G401.6 (cell line): ENCODE results near the gene STUB1.

Experiments used
- FAIRE-seq: peaks from 2 replicates; lab custom pipeline; 2012; peaks lifted over from hg19 to GRCh38; lab: Jason Lieb, UNC

Gene STUB1

DNA sequence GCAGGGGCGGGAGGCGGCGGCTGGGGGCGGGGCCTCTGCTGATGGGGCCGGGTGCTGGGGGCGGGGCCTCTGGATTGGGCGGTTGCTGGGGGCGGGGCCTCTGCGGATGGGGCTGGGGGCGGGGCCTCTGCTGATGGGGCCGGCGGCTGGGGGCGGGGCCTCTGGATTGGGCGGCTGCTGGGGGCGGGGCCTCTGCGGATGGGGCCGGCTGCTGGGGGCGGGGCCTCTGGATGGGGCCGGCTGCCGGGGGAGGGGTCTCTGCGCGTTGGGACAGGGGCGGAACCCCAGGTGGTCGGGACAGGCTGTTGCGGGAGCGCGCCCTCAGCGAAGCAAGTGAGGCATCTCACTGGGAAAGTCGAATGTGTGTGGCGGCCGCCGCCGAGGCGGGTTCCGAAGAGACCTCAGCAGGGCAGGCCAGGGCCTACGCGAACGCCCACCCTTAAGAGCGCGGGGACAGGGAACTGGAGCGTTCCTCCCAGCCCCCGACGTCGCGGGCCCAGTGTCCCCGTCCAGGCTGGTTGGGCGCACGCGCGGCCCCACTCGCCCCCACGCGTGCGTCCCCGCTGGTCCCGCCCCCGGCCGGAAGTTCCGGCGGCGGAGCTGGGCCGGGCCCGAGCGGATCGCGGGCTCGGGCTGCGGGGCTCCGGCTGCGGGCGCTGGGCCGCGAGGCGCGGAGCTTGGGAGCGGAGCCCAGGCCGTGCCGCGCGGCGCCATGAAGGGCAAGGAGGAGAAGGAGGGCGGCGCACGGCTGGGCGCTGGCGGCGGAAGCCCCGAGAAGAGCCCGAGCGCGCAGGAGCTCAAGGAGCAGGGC, at the start of gene STUB1:
Gene STUB1 (plus strand): TSS at position 597 of the 811 bp plus-strand sequence. CDS start 116 bp downstream, at position 713.
- FAIRE-seq = no peak

DNA sequence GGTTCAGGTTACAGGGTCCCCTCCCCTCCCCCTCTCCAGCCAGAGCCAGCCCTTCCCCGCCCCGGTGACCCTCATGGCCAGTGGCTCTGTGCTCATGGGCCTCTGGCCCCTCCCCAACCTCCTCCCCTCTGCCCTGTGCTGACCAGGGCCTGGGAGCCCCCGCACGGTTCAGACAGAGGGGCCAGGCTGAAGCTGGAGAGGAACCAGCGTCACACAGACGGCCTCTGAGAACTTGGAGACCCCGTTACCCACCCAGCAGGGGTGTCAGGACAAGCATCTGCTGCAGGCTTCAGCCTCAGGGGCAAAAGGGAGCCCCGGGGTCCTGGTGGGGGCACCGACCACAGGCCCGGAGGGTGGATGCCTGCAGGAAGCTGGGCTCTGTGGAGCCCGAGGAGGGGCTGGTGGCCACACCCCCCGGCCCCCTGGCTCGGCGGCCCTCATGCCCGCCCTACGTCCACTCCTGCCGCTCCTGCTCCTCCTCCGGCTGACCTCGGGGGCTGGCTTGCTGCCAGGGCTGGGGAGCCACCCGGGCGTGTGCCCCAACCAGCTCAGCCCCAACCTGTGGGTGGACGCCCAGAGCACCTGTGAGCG, 49.3 kb upstream of the STUB1 start, which contains the start of gene WFIKKN1:
Gene WFIKKN1 (plus strand): TSS at position 171 of the 591 bp plus-strand sequence. CDS start 269 bp downstream, at position 440.
- FAIRE-seq = no peak

DNA sequence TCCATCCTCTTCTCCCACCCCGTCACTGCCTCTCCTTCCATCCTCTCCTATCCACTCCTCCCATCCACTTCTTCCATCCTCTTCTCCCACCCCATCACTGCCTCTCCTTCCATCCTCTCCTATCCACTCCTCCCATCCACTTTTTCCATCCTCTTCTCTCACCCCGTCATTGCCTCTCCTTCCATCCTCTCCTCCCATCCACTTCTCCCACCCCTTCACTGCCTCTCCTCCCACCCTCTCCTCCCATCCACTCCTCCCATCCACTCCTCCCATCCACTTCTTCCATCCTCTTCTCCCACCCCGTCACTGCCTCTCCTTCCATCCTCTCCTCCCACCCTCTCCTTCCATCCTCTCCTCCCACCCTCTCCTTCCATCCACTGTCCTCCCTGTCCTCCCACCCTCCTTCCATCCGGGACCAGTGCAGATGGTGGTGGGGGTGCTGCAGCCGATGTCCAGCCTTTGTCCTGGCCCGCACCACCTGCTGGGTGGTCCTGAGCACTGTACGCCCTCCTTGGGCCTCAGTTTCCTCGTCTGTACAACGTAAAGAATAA, 48.3 kb upstream of the STUB1 start:
- no peak for FAIRE-seq

DNA sequence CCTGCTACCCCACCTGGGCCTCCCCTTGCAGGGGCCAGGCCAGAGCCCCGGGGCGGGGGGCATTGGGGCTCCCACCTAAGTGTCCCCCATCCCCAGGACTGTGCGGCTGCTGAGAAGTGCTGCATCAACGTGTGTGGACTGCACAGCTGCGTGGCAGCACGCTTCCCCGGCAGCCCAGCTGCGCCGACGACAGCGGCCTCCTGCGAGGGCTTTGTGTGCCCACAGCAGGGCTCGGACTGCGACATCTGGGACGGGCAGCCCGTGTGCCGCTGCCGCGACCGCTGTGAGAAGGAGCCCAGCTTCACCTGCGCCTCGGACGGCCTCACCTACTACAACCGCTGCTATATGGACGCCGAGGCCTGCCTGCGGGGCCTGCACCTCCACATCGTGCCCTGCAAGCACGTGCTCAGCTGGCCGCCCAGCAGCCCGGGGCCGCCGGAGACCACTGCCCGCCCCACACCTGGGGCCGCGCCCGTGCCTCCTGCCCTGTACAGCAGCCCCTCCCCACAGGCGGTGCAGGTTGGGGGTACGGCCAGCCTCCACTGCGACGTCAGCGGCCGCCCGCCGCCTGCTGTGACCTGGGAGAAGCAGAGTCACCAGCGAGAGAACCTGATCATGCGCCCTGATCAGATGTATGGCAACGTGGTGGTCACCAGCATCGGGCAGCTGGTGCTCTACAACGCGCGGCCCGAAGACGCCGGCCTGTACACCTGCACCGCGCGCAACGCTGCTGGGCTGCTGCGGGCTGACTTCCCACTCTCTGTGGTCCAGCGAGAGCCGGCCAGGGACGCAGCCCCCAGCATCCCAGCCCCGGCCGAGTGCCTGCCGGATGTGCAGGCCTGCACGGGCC, 47.5 kb upstream of the STUB1 start:
- no peak for FAIRE-seq

DNA sequence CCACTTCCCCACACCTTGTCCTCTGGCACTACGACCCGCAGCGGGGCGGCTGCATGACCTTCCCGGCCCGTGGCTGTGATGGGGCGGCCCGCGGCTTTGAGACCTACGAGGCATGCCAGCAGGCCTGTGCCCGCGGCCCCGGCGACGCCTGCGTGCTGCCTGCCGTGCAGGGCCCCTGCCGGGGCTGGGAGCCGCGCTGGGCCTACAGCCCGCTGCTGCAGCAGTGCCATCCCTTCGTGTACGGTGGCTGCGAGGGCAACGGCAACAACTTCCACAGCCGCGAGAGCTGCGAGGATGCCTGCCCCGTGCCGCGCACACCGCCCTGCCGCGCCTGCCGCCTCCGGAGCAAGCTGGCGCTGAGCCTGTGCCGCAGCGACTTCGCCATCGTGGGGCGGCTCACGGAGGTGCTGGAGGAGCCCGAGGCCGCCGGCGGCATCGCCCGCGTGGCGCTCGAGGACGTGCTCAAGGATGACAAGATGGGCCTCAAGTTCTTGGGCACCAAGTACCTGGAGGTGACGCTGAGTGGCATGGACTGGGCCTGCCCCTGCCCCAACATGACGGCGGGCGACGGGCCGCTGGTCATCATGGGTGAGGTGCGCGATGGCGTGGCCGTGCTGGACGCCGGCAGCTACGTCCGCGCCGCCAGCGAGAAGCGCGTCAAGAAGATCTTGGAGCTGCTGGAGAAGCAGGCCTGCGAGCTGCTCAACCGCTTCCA, 46.7 kb upstream of the STUB1 start:
- no peak for FAIRE-seq

DNA sequence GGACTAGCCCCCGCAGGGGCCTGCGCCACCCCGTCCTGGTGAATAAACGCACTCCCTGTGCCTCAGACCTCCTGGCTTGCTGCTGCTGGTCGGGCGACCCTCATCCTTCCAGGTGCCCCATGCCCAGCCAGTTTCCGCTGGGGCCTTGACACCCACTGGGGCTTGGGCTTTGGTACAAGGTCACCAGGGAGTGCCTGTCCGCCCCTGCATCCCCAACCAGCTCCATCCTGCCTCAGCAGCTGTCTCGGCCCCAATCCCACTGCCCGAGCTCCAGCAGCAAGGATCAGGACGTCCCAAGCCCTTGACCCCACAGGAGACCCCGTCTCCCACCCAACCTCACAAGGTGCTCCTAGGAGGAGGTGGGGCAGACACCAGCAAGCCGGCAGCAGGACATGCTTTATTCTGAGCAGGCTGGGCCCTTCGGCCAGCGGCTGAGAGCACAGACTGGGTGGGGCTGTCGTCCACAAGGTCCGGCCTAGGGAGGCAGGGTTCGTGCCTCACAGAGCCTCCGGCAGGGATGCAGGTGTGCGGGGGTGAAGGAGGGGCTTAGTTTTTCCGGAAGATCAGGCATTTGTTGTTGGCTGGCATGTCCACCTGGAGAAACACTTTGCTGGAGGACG, 46.0 kb upstream of the STUB1 start:
- no peak for FAIRE-seq

DNA sequence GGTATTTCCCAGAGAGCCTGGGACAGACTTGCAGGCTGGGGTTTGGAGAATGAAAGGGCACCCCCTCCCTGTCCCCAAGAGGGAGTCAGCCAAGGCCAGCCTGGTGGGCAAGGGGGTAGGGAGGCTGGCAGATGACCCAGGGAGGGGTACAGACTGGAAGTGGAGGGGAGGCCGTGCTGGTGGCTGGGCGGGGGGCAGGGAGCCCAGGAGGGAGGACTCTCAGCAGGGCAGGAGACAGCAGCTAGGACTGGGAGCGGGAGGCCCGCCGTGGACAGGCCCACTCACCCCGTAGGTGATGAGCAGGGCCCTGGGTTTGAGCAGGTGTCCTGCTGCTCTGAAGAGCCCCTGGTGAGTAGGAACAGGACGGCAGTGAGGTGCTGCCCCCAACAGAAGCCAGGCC, 45.2 kb upstream of the STUB1 start:
- no peak for FAIRE-seq

DNA sequence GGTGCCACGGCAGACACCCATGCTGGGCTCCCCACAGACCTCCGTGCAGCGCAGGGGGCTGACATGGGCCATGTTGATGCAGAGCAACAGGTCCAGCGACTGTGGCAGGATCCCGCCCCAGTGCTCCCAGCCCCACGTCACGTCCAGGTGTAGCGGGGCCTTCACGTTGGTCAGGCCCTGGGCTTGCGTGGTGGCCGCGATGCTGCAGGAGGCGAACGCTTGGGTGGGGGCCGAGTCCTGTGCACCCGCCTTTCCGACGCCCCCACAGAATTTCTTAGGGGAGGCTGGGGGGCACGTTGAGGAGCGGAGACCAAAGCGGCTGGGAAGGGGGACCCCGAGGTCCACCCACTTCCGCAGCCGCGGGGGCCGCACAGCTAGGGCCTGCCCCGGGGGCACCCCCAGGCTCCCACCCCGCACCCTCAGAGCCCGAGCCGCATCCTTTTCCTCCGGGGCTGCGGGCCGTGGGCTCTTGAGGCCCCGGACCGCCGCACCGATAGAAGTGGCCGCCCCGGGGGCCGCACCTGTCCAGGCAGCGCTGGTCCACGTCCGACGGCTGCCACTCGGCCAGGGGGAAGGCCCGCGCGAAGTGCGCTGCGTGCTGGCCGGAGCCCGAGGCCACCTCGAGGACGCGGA, 44.5 kb upstream of the STUB1 start:
- FAIRE-seq = no peak

DNA sequence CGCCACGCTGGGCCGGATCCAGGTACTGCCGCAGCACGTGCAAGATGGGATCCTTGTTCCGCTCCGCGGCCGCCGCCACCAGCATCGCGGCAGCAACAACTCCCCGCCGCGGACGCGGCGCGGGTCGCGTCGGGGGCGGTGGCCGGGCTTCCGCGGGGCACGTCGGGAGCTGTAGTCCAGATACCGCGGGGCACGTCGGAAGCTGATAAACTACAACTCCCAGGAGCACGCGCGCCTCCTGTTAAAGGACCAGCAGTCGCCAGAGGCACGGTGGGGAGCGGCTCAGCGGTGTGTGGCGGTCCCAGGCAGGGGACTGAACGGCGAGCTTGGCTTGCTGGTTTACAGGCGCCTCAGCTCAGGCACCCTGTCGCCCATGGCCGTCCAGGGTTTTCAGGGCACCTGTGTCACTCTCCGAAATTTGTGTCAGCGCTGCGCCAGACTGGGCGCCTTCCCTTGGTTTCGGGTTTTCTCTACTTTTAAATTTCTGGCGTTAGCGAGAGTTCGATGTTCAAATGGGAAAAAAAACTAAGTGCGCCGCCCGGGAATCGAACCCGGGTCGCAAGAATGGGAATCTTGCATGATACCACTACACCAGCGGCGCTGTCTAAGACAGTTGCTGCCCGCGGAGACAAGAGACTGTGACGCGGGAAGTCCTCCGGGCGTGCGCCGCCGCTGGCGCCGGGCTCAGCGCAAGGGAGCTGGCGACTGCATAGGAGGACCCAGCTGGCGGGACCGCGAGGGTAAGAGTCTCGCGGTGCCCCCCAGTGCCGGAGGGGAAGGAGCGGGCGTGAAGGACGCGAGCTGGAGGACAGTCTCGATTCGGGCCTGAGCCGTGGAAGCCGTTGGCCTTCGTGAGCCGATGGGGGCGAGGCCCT, 43.8 kb upstream of the STUB1 start, which contains the start of gene METTL26:
Gene METTL26 (minus strand): TSS at position 100 of the 875 bp plus-strand sequence. CDS start 15 bp downstream, at position 85.
- peak; percentile 75 for FAIRE-seq

DNA sequence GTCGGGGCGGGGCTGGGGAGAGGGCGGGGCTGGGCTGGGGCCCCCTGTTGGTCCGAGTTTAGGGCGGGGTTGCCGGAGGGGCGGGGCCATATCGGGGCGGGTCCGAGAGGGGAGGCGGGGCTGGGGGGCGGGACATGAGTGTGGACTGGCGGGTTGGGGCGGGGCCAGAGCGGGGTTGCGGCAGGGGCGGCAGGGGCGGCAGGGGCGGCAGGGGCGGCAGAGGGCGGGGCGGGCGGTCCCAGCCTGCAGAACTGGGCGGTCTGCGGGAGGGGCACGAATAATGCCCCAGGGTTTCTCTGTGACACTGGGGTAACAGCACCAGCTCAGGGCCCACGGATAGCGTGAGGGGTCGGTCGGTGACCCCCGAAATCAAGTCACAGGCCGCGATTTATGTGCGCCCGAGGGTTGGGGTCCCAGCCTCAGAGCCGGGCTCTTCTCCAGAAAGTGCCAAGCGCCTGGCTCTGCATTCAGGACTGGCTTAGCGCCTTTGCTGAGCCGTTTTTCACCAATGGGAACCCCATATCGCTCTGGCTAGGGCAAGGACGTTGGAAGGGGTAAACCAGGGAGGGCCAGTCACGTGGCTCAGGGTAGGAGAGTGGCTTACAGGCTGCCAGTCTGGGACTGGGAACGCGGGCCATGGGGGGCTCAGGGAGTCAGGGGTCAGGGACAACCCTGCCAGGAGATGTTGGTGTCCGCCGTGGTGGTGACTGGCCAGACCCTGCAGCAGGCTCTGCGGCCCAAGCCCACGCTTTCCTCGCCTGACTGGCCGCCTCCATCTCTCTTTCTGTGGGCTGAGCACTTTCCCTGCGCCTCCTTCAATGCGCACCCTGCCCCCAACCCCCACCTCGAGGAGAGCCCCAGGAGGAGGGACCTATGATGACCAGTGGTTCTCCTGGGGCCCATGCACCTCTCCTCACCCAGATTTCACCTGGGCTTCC, 42.9 kb upstream of the STUB1 start:
- FAIRE-seq = no peak

DNA sequence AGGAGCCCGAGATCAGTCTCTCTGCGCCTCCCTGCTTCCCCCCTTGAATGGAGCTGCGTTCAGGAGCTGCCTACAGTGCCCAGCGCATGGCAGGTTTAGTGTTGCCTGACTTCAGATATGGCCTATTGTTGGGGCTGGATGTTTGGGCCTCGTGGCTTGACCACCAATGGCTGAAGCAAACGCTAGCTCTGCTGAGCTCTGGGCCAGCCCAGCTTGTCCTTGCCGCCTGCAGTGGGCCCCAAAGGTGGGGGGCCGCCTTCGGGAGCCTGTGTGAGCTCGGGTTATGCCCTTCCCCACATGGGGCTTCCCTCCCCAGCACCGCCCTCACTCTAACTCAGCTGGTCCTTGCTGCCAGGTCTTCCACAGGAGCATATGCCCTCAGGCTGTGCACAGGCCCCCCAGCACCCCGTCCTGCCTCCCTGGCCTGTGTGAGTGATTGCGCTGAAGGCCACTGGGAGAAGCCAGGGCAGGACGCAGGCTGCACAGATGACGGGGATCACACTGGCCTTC, 42.1 kb upstream of the STUB1 start:
- FAIRE-seq = no peak

DNA sequence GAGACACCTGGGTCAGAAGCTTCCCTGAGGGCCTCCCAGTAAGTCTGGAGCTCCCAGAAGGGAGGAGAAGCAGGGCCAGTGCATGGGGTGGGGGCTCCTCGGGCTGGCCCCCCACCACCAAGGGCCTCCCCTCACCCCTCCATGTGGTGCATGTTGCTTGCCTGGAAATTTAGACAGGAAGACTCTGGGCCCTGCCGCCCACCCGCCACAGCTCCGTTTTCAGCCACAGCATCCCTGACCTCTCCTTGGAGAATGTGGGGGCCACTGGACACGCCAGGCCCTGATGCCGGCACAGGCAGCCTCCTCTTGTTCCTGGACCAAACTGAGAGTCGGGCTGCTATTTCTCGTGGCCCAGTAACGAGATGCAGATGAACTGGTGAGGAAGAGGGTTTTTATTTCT, 41.4 kb upstream of the STUB1 start:
- FAIRE-seq = no peak

DNA sequence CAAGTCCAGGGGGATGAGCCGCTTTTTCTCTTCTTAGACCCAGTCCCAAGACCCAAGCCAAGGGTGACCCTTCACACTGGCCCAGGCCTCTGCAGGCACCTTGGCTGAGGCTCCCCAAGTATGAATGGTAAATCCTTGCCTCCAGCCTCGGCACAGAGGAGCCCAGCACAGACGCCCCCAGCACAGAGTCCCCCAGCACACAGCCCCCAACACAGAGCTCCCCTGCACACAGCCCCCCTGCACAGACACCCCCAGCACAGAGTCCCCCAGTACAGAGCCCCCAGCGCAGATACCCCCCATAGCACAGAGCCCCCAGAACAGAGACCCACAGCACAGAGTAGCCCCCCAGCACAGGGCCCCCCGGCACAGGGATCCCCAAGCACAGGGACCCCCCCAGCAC, 39.6 kb upstream of the STUB1 start:
- no peak for FAIRE-seq

DNA sequence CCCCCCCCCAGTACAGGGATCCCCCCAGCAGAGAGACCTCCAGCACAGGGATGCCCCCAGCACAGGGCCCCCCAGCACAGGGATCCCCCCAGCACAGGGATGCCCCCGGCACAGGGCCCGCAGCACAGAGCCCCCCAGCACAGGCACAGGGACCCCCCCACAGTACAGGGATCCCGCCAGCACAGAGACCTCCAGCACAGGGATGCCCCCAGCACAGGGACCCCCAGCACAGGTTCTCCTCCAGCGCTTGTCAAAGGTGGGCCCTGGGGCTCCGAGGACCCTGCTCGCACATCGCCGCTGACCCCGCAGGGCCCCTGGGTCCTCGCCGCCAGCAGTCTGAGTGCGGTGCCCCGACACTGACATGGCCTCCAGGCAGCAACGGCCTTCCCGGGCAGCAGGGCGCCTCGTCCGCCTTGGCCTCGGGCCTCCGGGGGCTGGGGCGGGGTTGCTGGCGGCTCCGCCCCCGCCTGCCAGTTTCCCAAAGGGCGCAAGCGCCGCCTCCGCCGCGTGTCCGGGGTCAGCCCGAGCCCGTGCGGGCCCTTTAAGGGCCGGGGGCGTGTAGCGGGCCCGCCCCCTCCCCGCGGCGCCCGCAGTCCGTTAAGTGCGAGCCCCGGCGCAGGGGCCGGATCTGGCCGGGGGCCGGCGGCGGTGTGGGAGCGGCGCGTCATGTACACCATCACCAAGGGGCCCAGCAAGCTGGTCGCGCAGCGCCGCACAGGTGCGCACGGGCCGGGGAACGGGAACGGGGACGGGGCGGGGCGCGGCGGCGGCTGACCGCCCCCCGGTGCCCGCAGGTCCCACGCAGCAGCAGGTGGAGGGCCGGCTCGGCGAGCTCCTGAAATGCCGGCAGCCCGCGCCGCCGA, 38.7 kb upstream of the STUB1 start, which contains the start of gene MCRIP2:
Gene MCRIP2 (plus strand): TSS at position 503 of the 863 bp plus-strand sequence. CDS start 164 bp downstream, at position 667.
- no peak for FAIRE-seq

DNA sequence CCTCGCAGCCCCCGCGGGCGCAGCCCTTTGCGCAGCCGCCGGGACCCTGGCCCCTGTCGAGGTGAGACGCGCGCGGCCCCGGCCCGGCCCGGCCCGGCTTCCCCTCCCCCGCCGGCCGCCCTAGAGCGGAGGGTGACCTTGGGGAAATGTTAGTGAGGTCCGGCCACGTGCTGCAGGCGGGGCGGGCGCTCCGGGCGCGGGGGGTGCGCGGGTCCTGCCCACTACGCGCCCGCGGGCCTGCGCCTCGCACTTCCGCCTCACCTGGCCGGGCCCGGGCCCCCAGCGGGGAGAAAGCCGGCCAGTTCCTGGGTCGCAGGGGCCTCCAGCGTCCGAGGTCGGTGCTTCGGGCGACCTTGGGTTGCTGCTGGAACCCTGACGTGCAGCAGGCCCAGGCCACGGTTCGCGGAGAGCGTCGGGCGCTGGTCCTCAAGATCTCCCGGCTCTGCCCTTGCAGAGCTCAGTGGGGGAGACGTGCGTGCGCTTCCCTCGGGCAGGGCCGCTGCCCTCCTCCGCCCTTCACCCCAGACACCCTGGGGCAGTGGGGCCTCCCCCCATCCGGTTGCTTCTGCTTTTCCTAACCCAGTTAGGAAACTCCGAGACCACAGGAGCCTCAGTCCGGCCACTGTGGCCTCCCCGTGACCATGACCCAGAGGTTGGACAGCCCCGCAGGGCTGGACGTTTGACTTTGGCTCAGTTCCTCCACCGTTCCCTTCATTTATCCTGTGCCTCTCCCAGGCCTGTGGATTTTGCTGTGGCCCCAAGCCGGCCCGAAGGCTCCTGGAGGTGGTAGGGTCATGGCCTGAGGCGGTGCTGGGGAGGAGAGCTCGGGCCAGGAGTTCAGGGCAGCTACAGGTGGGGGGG, 37.8 kb upstream of the STUB1 start:
- FAIRE-seq = no peak

DNA sequence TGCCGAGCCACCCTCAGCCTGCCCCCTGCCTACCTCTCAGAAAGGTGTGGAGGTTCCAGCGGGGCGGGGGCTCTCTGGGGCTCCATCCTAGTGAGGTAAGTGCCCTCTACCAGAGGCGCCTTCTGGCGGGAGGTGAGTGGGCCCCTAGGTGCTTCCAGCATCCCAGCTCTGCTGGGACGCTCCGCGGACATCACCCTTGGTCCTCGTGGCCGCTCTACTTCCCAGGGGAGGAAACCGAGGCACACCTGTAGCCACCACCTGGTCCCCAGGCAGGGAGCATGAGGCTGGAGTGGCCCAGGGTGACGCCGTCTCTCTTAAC, 37.2 kb upstream of the STUB1 start:
- no peak for FAIRE-seq
